Liver (tissue), 9 donors: ENCODE results near the gene OR10G3. TPM values are rescaled to one million over a fixed set of nuclear protein-coding genes. Genes with fewer than 3 reads are reported as not detected.

ENCODE experiments used
- DNase-seq: peaks from one replicate; pipeline ENCODE4 v3.0.0-alpha.2; 2017; ENCODE audit warnings: low spot score
- H3K27ac ChIP-seq, 2 donors: one replicate each; pipeline ENCODE4 v1.7.0; 2013; ENCODE audit warnings: inconsistent platforms in 2 of 2, low read length in 2 of 2, control low read depth in 1 of 2, low read depth in 1 of 2, mild to moderate bottlenecking in 1 of 2
- H3K27me3 ChIP-seq, 4 donors: one replicate each; pipeline versions ENCODE4 v1.6.1 to v1.7.0; 2013; ENCODE audit warnings: low read length in 3 of 4, inconsistent platforms in 1 of 4, mild to moderate bottlenecking in 1 of 4, moderate library complexity in 1 of 4; ENCODE audit not compliant: control insufficient read depth in 4 of 4, insufficient read depth in 4 of 4
- H3K36me3 ChIP-seq, 4 donors: one replicate each; pipeline versions ENCODE4 v1.6.1 to v1.7.0; 2013; ENCODE audit warnings: low read length in 3 of 4, mild to moderate bottlenecking in 3 of 4, low read depth in 1 of 4, moderate library complexity in 1 of 4; ENCODE audit not compliant: control insufficient read depth in 4 of 4, insufficient read depth in 3 of 4
- H3K4me1 ChIP-seq, 4 donors: one replicate each; pipeline versions ENCODE4 v1.6.1 to v1.7.0; 2013; ENCODE audit warnings: low read length in 3 of 4, mild to moderate bottlenecking in 3 of 4, moderate library complexity in 1 of 4; ENCODE audit not compliant: control insufficient read depth in 4 of 4, insufficient read depth in 4 of 4
- H3K4me3 ChIP-seq, 3 donors: one replicate each; pipeline versions ENCODE4 v1.6.1 to v1.7.0; 2013; ENCODE audit warnings: low read length in 3 of 3, control low read depth in 1 of 3, low read depth in 1 of 3, mild to moderate bottlenecking in 1 of 3
- H3K9ac ChIP-seq, 2 donors: one replicate each; pipeline ENCODE4 v1.7.0; 2013; ENCODE audit warnings: low read length in 2 of 2, mild to moderate bottlenecking in 2 of 2, moderate library complexity in 2 of 2, control low read depth in 1 of 2, low read depth in 1 of 2
- H3K9me3 ChIP-seq, 4 donors: one replicate each; pipeline versions ENCODE4 v1.6.1 to v1.7.0; 2013; ENCODE audit warnings: low read length in 3 of 4; ENCODE audit not compliant: control insufficient read depth in 4 of 4
- ATF3 ChIP-seq: IDR thresholded peaks from 2 replicates; pipeline ENCODE4 v1.6.1; 2016; ENCODE audit warnings: antibody characterized with exemption
- EGR1 ChIP-seq, 2 donors: IDR thresholded peaks; 2 replicates each; pipeline ENCODE4 v1.6.1; 2016 to 2018; ENCODE audit warnings: antibody characterized with exemption in 2 of 2, low read depth in 2 of 2
- FOXA1 ChIP-seq: IDR thresholded peaks from 2 replicates; pipeline ENCODE4 v1.6.1; 2016; ENCODE audit warnings: antibody characterized with exemption
- FOXA2 ChIP-seq: IDR thresholded peaks from 2 replicates; pipeline ENCODE4 v1.6.1; 2016; ENCODE audit warnings: antibody characterized with exemption
- GABPA ChIP-seq, 2 donors: IDR thresholded peaks in 1 of 2; conservative IDR thresholded peaks in 1 of 2; 2 replicates each; pipeline ENCODE4 v1.6.1; 2016; ENCODE audit warnings: antibody characterized with exemption in 2 of 2, mild to moderate bottlenecking in 1 of 2, moderate library complexity in 1 of 2
- HNF4A ChIP-seq, 2 donors: conservative IDR thresholded peaks; 2 replicates each; pipeline ENCODE4 v1.6.1; 2016; ENCODE audit warnings: antibody characterized with exemption in 2 of 2, mild to moderate bottlenecking in 2 of 2
- HNF4G ChIP-seq: IDR thresholded peaks from 2 replicates; pipeline ENCODE4 v1.6.1; 2016; ENCODE audit warnings: antibody characterized with exemption
- JUND ChIP-seq, 2 donors: IDR thresholded peaks; 2 replicates each; pipeline ENCODE4 v1.6.1; 2016; ENCODE audit warnings: antibody characterized with exemption in 2 of 2
- MAX ChIP-seq: IDR thresholded peaks from 2 replicates; pipeline ENCODE4 v1.6.1; 2016; ENCODE audit warnings: antibody characterized with exemption
- NR2F2 ChIP-seq: IDR thresholded peaks from 2 replicates; pipeline ENCODE4 v1.6.1; 2016; ENCODE audit warnings: antibody characterized with exemption
- RAD21 ChIP-seq, 2 donors: IDR thresholded peaks; 2 replicates each; pipeline ENCODE4 v1.6.1; 2016; ENCODE audit warnings: antibody characterized with exemption in 2 of 2, mild to moderate bottlenecking in 2 of 2
- RXRA ChIP-seq, 2 donors: IDR thresholded peaks; 2 replicates each; pipeline ENCODE4 v1.6.1; 2017 to 2018; ENCODE audit warnings: antibody characterized with exemption in 2 of 2, mild to moderate bottlenecking in 1 of 2
- SP1 ChIP-seq: IDR thresholded peaks from 2 replicates; pipeline ENCODE4 v1.6.1; 2018; ENCODE audit warnings: antibody characterized with exemption, mild to moderate bottlenecking
- TAF1 ChIP-seq: conservative IDR thresholded peaks from 2 replicates; pipeline ENCODE4 v1.6.1; 2016; ENCODE audit warnings: antibody characterized with exemption, mild to moderate bottlenecking
- YY1 ChIP-seq: IDR thresholded peaks from 2 replicates; pipeline ENCODE4 v1.6.1; 2016; ENCODE audit warnings: antibody characterized with exemption, mild to moderate bottlenecking
- WGBS: extraction: QIAGEN DNeasy Blood & Tissue Kit; methylation state at CpG from one replicate; pipeline ENCODE4 v1.1.7; 2013; 5-methylcytosine and 5-hydroxymethylcytosine counted together
- polyA plus RNA-seq, 2 donors: library from polyadenylated mRNA; stranded (reverse) in 1 of 2; unstranded in 1 of 2; fragments of 200-250 nt in 1 of 2; fragments of >200 nt in 1 of 2; fragmentation: Nextera tagmentation in 1 of 2; extraction: Ambion mirVana in 1 of 2; gene quantifications; one replicate each; pipeline versions ENCODE4 v1.2.1 to v1.2.3, GENCODE V29; 2013 to 2015
- total RNA-seq, 2 donors: library from RNA; depleted of rRNA; stranded (reverse); fragments of >200 nt; gene quantifications; one replicate each; pipeline ENCODE4 v1.2.3, GENCODE V29; 2014
- TF ChIP-seq, protein P1 (sequence below): IDR thresholded peaks from 2 replicates; pipeline ENCODE4 v1.6.1; 2016; ENCODE audit warnings: antibody characterized with exemption
- TF ChIP-seq, protein P2 (sequence below): fragments of 150-350 bp; IDR thresholded peaks from 2 replicates; pipeline ENCODE4 v1.5.1; 2017; ENCODE audit warnings: improper control_type of control experiment, low read depth, low read length; ENCODE audit not compliant: missing input control
- TF ChIP-seq, protein P3 (sequence below): IDR thresholded peaks from 2 replicates; pipeline ENCODE4 v1.6.1; 2016; ENCODE audit warnings: antibody characterized with exemption, mild to moderate bottlenecking
- donor health status: healthy.
- donor health status: healthy.
- donor health status: healthy.
- donor health status: healthy.
- donor health status: healthy.

Gene OR10G3
- total and polyA plus RNA-seq, 4 donors = not detected

DNA sequence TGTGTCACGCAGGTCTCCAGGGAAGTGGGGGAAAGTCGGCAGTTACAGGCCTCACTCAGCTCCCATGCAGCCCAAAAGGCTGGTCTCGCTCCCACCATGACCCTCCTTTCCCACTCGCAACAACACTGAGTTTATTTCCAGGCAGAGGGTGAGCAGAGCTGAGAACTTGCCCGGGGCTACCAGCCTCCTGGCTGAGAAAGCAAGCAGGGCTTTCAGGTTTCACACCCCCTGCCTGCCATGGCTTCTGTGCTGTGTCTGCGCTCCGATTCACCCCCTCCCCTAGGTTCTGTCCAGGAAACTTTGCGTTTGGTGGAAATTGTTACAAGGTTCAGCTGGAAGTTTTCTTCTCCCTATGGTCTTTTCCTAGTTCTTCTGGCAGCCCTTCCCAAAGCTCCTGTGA lies 37.7 kb upstream of the OR10G3 start:
- DNase-seq = no peak
- peaks cover 0 to 3% (median 0%) of the 10 kb centered on the region in 4 donors for H3K27me3 ChIP-seq
- H3K9ac ChIP-seq = no peak overlapping the region
- H3K4me3 ChIP-seq = no peak overlapping the region
- H3K9me3 ChIP-seq = no peaks in the 10 kb centered on the region
- TF ChIP-seq FOXA1 = no peak
- no peak for TF ChIP-seq RAD21 (IDR thresholded peaks at IDR 0.05)
- WGBS = 74% methylated on average over 8 of the region's 8 CpGs
- H3K27ac ChIP-seq = no peak overlapping the region
- no peaks in the 10 kb centered on the region for H3K4me1 ChIP-seq
- no peaks in the 10 kb centered on the region for H3K36me3 ChIP-seq

- Histone ChIP-seq H3K9ac (no peak overlapping the region), H3K9me3 (no peaks in the 10 kb centered on the region), H3K27me3 (peaks cover 0 to 5% (median 0%) of the 10 kb centered on the region in 4 donors), H3K4me3 (no peak overlapping the region), H3K27ac (no peak overlapping the region), H3K4me1 (no peaks in the 10 kb centered on the region), H3K36me3 (no peaks in the 10 kb centered on the region)
- DNase-seq = no peak
- WGBS = 25% methylated on average over 1 of the region's 1 CpG
- TF ChIP-seq FOXA2 = no peak
- TF ChIP-seq, protein P1, sequence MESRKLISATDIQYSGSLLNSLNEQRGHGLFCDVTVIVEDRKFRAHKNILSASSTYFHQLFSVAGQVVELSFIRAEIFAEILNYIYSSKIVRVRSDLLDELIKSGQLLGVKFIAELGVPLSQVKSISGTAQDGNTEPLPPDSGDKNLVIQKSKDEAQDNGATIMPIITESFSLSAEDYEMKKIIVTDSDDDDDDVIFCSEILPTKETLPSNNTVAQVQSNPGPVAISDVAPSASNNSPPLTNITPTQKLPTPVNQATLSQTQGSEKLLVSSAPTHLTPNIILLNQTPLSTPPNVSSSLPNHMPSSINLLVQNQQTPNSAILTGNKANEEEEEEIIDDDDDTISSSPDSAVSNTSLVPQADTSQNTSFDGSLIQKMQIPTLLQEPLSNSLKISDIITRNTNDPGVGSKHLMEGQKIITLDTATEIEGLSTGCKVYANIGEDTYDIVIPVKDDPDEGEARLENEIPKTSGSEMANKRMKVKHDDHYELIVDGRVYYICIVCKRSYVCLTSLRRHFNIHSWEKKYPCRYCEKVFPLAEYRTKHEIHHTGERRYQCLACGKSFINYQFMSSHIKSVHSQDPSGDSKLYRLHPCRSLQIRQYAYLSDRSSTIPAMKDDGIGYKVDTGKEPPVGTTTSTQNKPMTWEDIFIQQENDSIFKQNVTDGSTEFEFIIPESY = no peak
- no peak for TF ChIP-seq FOXA1
- no peak for TF ChIP-seq ATF3
- no peak for TF ChIP-seq RXRA (IDR thresholded peaks at IDR 0.05)
- TF ChIP-seq, protein P2, sequence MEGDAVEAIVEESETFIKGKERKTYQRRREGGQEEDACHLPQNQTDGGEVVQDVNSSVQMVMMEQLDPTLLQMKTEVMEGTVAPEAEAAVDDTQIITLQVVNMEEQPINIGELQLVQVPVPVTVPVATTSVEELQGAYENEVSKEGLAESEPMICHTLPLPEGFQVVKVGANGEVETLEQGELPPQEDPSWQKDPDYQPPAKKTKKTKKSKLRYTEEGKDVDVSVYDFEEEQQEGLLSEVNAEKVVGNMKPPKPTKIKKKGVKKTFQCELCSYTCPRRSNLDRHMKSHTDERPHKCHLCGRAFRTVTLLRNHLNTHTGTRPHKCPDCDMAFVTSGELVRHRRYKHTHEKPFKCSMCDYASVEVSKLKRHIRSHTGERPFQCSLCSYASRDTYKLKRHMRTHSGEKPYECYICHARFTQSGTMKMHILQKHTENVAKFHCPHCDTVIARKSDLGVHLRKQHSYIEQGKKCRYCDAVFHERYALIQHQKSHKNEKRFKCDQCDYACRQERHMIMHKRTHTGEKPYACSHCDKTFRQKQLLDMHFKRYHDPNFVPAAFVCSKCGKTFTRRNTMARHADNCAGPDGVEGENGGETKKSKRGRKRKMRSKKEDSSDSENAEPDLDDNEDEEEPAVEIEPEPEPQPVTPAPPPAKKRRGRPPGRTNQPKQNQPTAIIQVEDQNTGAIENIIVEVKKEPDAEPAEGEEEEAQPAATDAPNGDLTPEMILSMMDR = no peak
- TF ChIP-seq, protein P3, sequence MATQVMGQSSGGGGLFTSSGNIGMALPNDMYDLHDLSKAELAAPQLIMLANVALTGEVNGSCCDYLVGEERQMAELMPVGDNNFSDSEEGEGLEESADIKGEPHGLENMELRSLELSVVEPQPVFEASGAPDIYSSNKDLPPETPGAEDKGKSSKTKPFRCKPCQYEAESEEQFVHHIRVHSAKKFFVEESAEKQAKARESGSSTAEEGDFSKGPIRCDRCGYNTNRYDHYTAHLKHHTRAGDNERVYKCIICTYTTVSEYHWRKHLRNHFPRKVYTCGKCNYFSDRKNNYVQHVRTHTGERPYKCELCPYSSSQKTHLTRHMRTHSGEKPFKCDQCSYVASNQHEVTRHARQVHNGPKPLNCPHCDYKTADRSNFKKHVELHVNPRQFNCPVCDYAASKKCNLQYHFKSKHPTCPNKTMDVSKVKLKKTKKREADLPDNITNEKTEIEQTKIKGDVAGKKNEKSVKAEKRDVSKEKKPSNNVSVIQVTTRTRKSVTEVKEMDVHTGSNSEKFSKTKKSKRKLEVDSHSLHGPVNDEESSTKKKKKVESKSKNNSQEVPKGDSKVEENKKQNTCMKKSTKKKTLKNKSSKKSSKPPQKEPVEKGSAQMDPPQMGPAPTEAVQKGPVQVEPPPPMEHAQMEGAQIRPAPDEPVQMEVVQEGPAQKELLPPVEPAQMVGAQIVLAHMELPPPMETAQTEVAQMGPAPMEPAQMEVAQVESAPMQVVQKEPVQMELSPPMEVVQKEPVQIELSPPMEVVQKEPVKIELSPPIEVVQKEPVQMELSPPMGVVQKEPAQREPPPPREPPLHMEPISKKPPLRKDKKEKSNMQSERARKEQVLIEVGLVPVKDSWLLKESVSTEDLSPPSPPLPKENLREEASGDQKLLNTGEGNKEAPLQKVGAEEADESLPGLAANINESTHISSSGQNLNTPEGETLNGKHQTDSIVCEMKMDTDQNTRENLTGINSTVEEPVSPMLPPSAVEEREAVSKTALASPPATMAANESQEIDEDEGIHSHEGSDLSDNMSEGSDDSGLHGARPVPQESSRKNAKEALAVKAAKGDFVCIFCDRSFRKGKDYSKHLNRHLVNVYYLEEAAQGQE = no peak
- no peak for TF ChIP-seq HNF4G
- no peak for TF ChIP-seq NR2F2
- no peak for TF ChIP-seq GABPA (IDR thresholded peaks at IDR 0.05 in 1 of 2, conservative IDR thresholded peaks at IDR 0.05 in 1 of 2)
- TF ChIP-seq EGR1 (IDR thresholded peaks at IDR 0.05; ENCODE audit: low read depth in 2 of 2) = no peak
- no peak for TF ChIP-seq SP1
- TF ChIP-seq JUND (IDR thresholded peaks at IDR 0.05) = no peak
- no peak for TF ChIP-seq TAF1
- TF ChIP-seq RAD21 (IDR thresholded peaks at IDR 0.05) = no peak
- TF ChIP-seq HNF4A (conservative IDR thresholded peaks at IDR 0.05) = no peak
- TF ChIP-seq MAX = no peak
- TF ChIP-seq YY1 = no peak
Observed at GRCh38 chr14:21614240-21614639, 34.4 kb upstream of the OR10G3 start.
